Esophagus muscularis mucosa (tissue), 4 donors: ENCODE results near the gene ZNHIT3. TPM values are rescaled to one million over a fixed set of nuclear protein-coding genes. Genes with fewer than 3 reads are reported as not detected.

Source experiments
- DNase-seq: peaks from one replicate; pipeline ENCODE4 v3.0.0-alpha.2; 2017; ENCODE audit errors: extremely low spot score
- H3K27ac ChIP-seq, 4 donors: fragments of 200-600 bp; sonication (generic); replicated peaks in 1 of 4; 1 replicate in 3 of 4; 2 replicates in 1 of 4; pipeline ENCODE4 v1.5.1; 2016 to 2019; ENCODE audit warnings: mild to moderate bottlenecking in 1 of 4
- H3K27me3 ChIP-seq, 4 donors: fragments of 200-600 bp; sonication (generic); one replicate each; pipeline versions ENCODE4 v1.5.1 to v1.6.0; 2016 to 2019
- H3K36me3 ChIP-seq, 4 donors: fragments of 200-600 bp; sonication (generic); one replicate each; pipeline ENCODE4 v1.5.1; 2016 to 2019
- H3K4me1 ChIP-seq, 4 donors: fragments of 200-600 bp; sonication (generic); one replicate each; pipeline ENCODE4 v1.5.1; 2016 to 2019
- H3K4me3 ChIP-seq, 4 donors: fragments of 200-600 bp; sonication (generic); 1 replicate in 2 of 4; 2 replicates in 2 of 4; pipeline ENCODE4 v1.5.1; 2016 to 2019; ENCODE audit warnings: mild to moderate bottlenecking in 4 of 4, moderate library complexity in 1 of 4
- H3K9me3 ChIP-seq, 4 donors: fragments of 200-600 bp; sonication (generic); 1 replicate in 3 of 4; 2 replicates in 1 of 4; pipeline ENCODE4 v1.5.1; 2016 to 2019
- CTCF ChIP-seq, 3 experiments: fragments of 200-600 bp in 2 of 3; fragments of 450-650 bp in 1 of 3; sonication (generic) in 2 of 3; IDR thresholded peaks; one replicate each; pipeline ENCODE4 v1.5.1; 2017 to 2019; ENCODE audit warnings: antibody characterized with exemption in 3 of 3, mild to moderate bottlenecking in 2 of 3, moderate library complexity in 1 of 3
- EP300 ChIP-seq: sonication (generic); formaldehyde crosslinking; IDR thresholded peaks from one replicate; pipeline ENCODE4 v1.6.1; 2017; ENCODE audit warnings: antibody characterized with exemption
- POLR2A ChIP-seq: fragments of 450-650 bp; IDR thresholded peaks from one replicate; pipeline ENCODE4 v1.6.1; 2017; ENCODE audit warnings: antibody characterized with exemption, moderate library complexity, mild to moderate bottlenecking, low read depth
- POLR2AphosphoS5 ChIP-seq, 2 donors: sonication (generic); formaldehyde crosslinking; IDR thresholded peaks; one replicate each; pipeline ENCODE4 v1.6.1; 2017; ENCODE audit warnings: antibody characterized with exemption in 2 of 2
- WGBS: methylation state at CpG from one replicate; pipeline ENCODE4 v1.1.5; 2018; 5-methylcytosine and 5-hydroxymethylcytosine counted together
- intact Hi-C: fragments of 100-400 bp; cut with DNase I; formaldehyde crosslinking; loops from one replicate; pipeline ENCODE4 v1.15.1; 2023
- small RNA-seq, 3 donors: library from RNA; depleted of rRNA; stranded (forward); fragments of <200 nt; gene quantifications; one replicate each; pipeline ENCODE3, GENCODE V24; 2016
- total RNA-seq, 4 donors: library from RNA; depleted of rRNA; stranded (reverse); fragments of >200 nt; gene quantifications; one replicate each; pipeline versions ENCODE4 v1.1.0 to v1.2.1, GENCODE V29; 2016

The ZNHIT3 gene
- total RNA-seq, 4 donors from 2014 or later: 18.4 to 35.1 (median 25.8) TPM

GRCh38 chr17:36545077-36545464 lies 58.6 kb downstream of the ZNHIT3 start:
- H3K4me3 ChIP-seq: peak overlapping the region; percentile 98 to 100 (median 100)
- H3K36me3 ChIP-seq: peaks cover 0 to 4% (median 2%) of the 10 kb centered on the region in 4 donors
- no peaks in the 10 kb centered on the region for H3K27me3 ChIP-seq
- intact Hi-C loops: loop anchor here (2.0 kb wide), 1 partner anchor 56 kb away; the partner anchor contains the start of gene MRM1
- H3K9me3 ChIP-seq: no peaks in the 10 kb centered on the region
- DNase-seq: peak; percentile 99
- H3K27ac ChIP-seq: peak overlapping the region; percentile 100
- 0% methylated on average over 4 of the region's 38 CpGs for WGBS
- no peak for TF ChIP-seq POLR2A
- no peak for TF ChIP-seq CTCF (IDR thresholded peaks at IDR 0.05)
- no peak for TF ChIP-seq EP300
- TF ChIP-seq POLR2AphosphoS5 (IDR thresholded peaks at IDR 0.05): no peak
- peaks cover 39 to 57% (median 54%) of the 10 kb centered on the region in 4 donors for H3K4me1 ChIP-seq

Small RNA genes within 50 kb of the gene (small RNA-seq; reads per million reads assigned to genes)
- gene RNA5SP439: 0 reads per million in 3 donors

Other genes starting within 250 kb of the ZNHIT3 start
- under 1 TPM in 1 of 4 donors, not detected in 3; 0.19 TPM for gene TBC1D3I, start 222.1 kb upstream of the ZNHIT3 start, total RNA-seq
- gene TBC1D3G, start 162.8 kb upstream of the ZNHIT3 start, total RNA-seq: not detected
- gene TBC1D3H, start 98.2 kb upstream of the ZNHIT3 start, total RNA-seq: not detected
- 10 to 100 TPM; 29.5 to 68.1 (median 44.3) TPM for gene MYO19, start 48.2 kb downstream of the ZNHIT3 start, total RNA-seq
- 1 to 10 TPM; 2.5 to 6.5 (median 4.4) TPM for gene PIGW, start 48.3 kb downstream of the ZNHIT3 start, total RNA-seq
- gene GGNBP2, start 58.2 kb downstream of the ZNHIT3 start, total RNA-seq: 10 to 100 TPM; 41.6 to 55.8 (median 54.2) TPM
- gene DHRS11, start 105.2 kb downstream of the ZNHIT3 start, total RNA-seq: 1 to 10 TPM; 5.3 to 7.1 (median 6.0) TPM
- gene MRM1, start 114.9 kb downstream of the ZNHIT3 start, total RNA-seq: 10 to 100 TPM in 1 of 4 donors, 1 to 10 TPM in 3; 6.2 to 10.8 (median 8.5) TPM